Measurements from ENCODE around the gene ARHGEF25.
A peak's percentile ranks its signal among the peaks of the same experiment; 100 is the strongest.
"Not testable (repeated sequence)": the region's sequence is repeated elsewhere in the genome, so short reads cannot be mapped to it uniquely, and the experiment has no call there.

Gene ARHGEF25

DNA sequence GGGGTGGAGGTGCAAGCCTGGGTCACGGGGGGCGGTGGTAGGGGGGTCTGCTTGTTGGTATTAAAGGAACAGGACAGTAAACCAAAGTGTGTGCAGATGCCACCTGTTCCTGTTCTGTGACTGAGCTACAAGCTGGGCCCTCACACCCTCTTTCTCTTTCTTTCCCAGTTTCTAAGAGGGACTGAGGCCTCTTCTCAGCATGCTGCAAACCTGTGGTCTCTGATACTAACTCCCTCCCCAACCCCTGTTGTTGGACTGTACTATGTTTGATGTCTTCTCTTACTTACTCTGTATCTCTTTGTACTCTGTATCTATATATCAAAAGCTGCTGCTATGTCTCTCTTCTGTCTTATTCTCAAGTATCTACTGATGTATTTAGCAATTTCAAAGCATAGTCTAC is 27.2 kb upstream of the ARHGEF25 start:
- no peak overlapping the region for H3K4me3 ChIP-seq (ENCODE audit: low read length)
- no peak for DNase-seq (ENCODE audit: low read depth, low spot score)

GRCh38 chr12:57584690-57585089 is 26.5 kb upstream of the ARHGEF25 start:
- no peak for DNase-seq (ENCODE audit: low read depth, low spot score)
- H3K4me3 ChIP-seq (ENCODE audit: low read length), result no peak overlapping the region

- H3K4me3 ChIP-seq (ENCODE audit: low read length), result no peak overlapping the region
- DNase-seq (ENCODE audit: low read depth, low spot score), result no peak
Observed at GRCh38 chr12:57585156-57585555, 26.1 kb upstream of the ARHGEF25 start.

GRCh38 chr12:57586128-57586527 is 25.1 kb upstream of the ARHGEF25 start:
- DNase-seq (ENCODE audit: low read depth, low spot score), result no peak
- H3K4me3 ChIP-seq (ENCODE audit: low read length), result no peak overlapping the region

DNA sequence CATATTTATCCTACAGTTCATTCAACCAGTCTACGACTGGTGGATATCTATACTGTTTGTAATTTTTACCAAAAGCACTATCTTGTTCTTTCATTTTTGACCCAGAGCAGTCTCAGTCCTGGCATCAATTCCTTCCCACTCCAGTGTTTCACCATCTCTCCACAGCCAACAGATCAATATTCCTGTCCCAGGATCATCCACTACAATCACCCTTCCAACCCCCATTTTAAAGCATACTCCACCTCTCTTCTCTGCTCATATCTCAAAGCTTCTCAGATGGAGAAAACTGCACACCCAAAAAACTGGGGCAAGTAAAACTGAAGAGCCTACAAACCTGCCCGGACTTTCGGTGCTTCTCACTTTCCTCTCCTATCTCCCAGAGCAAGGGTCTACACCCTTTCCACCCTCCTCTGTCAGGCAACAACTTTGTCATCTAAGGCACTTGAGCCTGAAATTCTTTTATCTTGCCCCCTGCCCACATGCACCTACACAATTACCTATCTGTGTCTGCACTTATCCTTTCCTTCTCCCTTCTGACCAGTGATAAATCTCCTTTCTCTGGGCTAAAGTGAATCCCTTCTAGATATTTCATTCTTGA is 24.3 kb upstream of the ARHGEF25 start:
- no peak overlapping the region for H3K4me3 ChIP-seq (ENCODE audit: low read length)
- DNase-seq (ENCODE audit: low read depth, low spot score), result no peak

GRCh38 chr12:57588951-57589610 is 22.2 kb upstream of the ARHGEF25 start:
- DNase-seq (ENCODE audit: low read depth, low spot score); H3K4me3 ChIP-seq (ENCODE audit: low read length): not testable (repeated sequence)

- DNase-seq (ENCODE audit: low read depth, low spot score), result no peak
- peak overlapping the region; percentile 68 for H3K4me3 ChIP-seq (ENCODE audit: low read length)
Observed at GRCh38 chr12:57590479-57590863, 20.8 kb upstream of the ARHGEF25 start.

DNA sequence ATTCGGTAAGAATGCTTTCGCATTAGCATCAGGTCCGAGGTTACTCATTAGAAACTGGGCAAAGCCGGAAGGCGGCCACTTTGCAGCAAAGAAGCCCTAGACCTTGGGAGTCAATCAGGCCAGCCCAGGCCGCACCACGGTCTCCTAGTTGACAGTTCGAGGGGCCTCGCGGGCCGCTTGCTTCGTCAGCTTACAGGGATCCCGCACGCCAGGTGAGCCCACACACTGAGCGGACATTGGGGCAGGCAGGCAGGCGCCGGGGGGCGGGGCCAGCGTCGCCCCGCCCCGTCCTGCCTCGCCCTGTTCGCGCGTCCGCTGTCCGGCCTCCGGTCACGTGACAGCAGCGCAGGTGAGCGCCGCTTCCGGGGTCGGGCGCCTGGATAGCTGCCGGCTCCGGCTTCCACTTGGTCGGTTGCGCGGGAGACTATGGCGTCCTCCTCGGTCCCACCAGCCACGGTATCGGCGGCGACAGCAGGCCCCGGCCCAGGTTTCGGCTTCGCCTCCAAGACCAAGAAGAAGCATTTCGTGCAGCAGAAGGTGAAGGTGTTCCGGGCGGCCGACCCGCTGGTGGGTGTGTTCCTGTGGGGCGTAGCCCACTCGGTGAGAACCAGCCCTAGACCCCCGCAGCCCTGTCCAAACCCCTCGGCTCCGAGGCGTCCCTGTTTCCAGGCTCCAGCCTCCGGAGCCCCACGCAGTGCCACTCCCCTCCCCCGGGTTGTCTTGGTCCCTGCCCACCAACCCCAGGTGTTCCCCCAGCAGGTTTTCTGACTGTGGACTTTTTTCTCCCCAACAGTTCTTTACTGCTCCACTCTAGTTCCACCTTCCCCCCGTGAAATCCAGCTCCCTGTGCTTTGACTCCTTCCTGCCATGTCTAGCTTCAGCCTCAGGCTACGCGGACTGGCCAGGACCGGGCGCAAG is 20.1 kb upstream of the ARHGEF25 start, which contains the start of gene PIP4K2C:
Gene PIP4K2C (plus strand): TSS at position 329 of the 918 bp plus-strand sequence. CDS start 98 bp downstream, at position 427.
- peak within 1 kb of the TSS; percentile 68 for H3K4me3 ChIP-seq (ENCODE audit: low read length)
- DNase-seq (ENCODE audit: low read depth, low spot score), result peak; percentile 40

DNA sequence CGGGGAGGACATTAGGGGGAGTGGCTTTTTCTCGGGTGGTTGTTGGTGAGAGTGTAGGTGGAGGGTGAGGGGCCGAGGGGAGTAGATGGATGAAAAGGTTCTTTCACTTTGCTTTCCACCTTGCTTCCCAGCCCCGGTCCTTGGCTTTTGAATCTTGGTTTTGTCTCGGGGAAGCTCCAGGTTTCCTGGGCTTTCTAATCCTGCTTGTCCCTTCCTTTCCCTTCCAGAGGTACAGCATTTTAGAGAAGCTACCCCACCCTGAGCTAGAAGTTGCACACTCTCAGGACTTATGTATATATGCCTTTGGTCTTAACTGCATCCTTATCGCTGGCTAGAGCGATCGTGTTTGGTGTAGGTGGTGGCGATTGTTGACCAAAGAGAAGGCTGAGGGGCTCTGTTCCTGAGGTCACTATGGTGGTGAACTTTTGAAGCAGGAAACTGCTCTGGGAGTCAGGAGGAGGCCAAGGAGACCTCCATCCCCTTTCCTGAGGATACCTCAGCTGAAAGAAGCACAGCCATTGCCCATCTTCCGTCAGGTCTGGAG is 19.4 kb upstream of the ARHGEF25 start:
- no peak for DNase-seq (ENCODE audit: low read depth, low spot score)
- H3K4me3 ChIP-seq (ENCODE audit: low read length), result peak overlapping the region; percentile 68

DNA sequence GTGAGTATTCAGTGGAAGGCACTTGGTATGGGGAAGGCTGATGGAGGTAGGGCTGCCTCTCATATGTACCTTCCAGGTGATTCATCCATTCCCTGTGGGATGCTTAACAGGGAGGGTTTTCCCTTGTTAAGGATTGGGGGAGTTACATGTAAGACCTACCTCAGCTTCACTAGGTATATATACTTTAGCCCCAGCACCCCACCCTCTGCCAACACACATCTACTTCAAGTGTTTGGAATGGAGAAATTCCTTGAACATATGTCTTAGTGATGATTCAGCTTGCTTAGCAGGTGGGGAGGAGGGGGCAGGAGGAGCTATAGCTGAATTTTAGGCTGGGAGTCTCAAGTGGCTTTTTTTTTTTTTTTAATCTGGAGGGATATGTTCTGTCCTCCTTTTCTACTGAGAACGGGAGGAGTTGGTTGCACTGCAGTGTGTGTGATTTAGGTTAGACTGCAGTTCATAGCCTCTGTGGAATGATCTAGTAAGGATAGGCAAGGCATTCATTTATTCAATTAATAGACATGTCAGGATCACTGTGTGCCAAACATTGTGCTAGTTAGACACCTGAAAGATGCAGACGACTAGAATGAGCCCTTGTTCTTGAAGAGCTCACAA is 18.6 kb upstream of the ARHGEF25 start:
- no peak for DNase-seq (ENCODE audit: low read depth, low spot score)
- no peak overlapping the region for H3K4me3 ChIP-seq (ENCODE audit: low read length)

GRCh38 chr12:57593187-57593586 is 18.0 kb upstream of the ARHGEF25 start:
- H3K4me3 ChIP-seq (ENCODE audit: low read length), result no peak overlapping the region
- no peak for DNase-seq (ENCODE audit: low read depth, low spot score)

DNA sequence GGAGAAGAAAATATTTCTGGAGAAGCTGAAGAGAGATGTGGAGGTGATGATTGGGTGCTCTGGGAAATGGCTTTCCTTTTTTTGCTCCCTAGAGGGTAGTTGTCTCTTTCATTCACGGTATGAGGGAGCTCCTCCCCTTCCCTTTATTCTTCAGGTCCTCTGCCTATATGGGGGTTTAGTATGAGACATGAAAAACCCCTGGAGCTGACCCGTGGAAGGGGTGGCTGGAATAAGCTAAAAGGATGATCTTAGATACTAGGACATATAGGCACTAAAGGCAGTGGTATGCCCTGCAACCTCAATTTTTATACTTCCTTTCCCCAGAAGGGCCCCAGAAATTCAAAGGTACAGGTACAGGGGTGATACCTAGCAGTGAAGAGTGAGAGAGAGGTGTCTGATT is 10.8 kb upstream of the ARHGEF25 start:
- no peak overlapping the region for H3K4me3 ChIP-seq (ENCODE audit: low read length)
- no peak for DNase-seq (ENCODE audit: low read depth, low spot score)

DNA sequence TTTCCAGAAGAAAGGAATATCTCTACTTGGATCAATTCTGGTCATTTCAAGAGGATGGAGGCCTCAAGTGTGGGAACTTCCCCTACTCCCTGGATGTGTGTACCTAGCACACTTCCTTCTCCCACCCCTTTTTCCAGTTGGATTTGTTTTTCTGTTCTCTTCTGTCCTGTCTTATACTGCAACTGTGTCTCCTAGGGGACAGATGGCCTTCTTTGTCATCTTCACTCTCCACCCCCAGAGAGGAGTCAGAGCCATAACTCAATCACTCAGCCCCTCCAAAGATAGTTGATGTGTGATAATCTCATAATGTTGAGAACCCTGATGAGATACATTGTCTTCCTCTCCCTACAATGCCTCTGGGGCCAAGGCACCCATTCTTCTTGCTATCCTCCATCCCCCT is 8.7 kb upstream of the ARHGEF25 start:
- DNase-seq (ENCODE audit: low read depth, low spot score), result no peak
- H3K4me3 ChIP-seq (ENCODE audit: low read length), result no peak overlapping the region

GRCh38 chr12:57603324-57603723 is 7.9 kb upstream of the ARHGEF25 start:
- no peak overlapping the region for H3K4me3 ChIP-seq (ENCODE audit: low read length)
- DNase-seq (ENCODE audit: low read depth, low spot score), result peak; percentile 34

DNA sequence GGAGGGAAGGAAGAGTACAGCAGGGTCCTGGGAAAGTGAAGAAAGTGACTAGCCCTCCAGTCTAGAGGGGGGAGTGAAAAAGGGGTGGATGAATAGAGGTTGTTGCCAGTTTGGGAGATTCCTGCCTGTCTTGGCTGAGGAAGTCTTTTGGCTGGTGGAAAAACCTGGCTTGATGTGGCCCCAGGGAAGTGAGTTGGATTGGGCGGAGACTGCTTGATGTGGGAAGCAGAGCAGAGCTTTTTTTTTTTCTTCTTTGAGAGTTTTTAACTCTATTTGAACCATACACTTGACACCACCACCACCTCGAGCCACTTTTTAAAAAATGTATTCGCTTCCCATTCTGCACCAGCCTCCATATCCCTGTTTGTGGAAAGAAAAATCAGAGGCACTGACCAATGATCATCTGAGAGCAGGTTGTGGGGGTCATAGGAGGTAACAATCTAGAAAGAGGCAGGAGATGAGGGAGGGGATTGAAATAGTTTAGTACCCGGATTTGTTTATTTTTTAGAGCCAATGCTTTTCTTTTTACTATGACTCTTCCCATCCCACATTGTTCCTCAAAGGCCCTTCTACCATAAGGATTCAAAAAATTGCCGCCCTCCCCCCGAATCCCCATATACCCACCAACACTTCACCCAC is 7.3 kb upstream of the ARHGEF25 start:
- DNase-seq (ENCODE audit: low read depth, low spot score), result no peak
- H3K4me3 ChIP-seq (ENCODE audit: low read length), result no peak overlapping the region

GRCh38 chr12:57604454-57604991 is 6.7 kb upstream of the ARHGEF25 start, which contains the start of gene DTX3:
DTX3 (plus strand) TSS chr12:57604824; CDS start chr12:57606518, 1,694 bp downstream.
- DNase-seq (ENCODE audit: low read depth, low spot score), result no peak
- no peak within 1 kb of the TSS for H3K4me3 ChIP-seq (ENCODE audit: low read length)

- no peak for DNase-seq (ENCODE audit: low read depth, low spot score)
- no peak overlapping the region for H3K4me3 ChIP-seq (ENCODE audit: low read length)
Observed at GRCh38 chr12:57604992-57605810, 6.0 kb upstream of the ARHGEF25 start.
